Left renal cortex interstitium (tissue), 4 donors: Measurements from ENCODE around the gene RUSC2. TPM values are rescaled to one million over a fixed set of nuclear protein-coding genes. Genes with fewer than 3 reads are reported as not detected.
A peak's percentile ranks its signal among the peaks of the same experiment; 100 is the strongest.

Experiments used
- DNase-seq, 4 donors: peaks; one replicate each; pipeline ENCODE4 v3.0.0-alpha.2; 2013; ENCODE audit warnings: low read depth in 4 of 4, low spot score in 2 of 4, missing footprints in 1 of 4
- polyA plus RNA-seq, 4 donors: library from polyadenylated mRNA; unstranded; fragments of 120-200 nt; gene quantifications; one replicate each; pipeline ENCODE4 v1.2.1, GENCODE V29; 2013; ENCODE audit not compliant: insufficient read length in 4 of 4

The RUSC2 gene
- 10 to 100 TPM; 17.3 to 21.7 (median 19.7) TPM for polyA plus RNA-seq

- peak in 3 of 4 donors; percentile 75 to 76 (median 76) for DNase-seq
These were observed at the start of gene RUSC2 for GRCh38 chr9:35489313-35490154. TSS of gene RUSC2 (plus strand) at chr9:35490111. CDS start at chr9:35546522, 56,411 bp downstream.

GRCh38 chr9:35446012-35446411, 43.9 kb upstream of the RUSC2 start:
- DNase-seq = no peak

- no peak for DNase-seq
These were observed 41.4 kb upstream of the RUSC2 start for GRCh38 chr9:35448496-35448895.

- no peak for DNase-seq
These were observed 37.4 kb upstream of the RUSC2 start for GRCh38 chr9:35452481-35452880.

- DNase-seq = no peak
These were observed 36.1 kb upstream of the RUSC2 start for GRCh38 chr9:35453786-35454185.

GRCh38 chr9:35464141-35465025, 25.5 kb upstream of the RUSC2 start:
- DNase-seq = no peak

- DNase-seq = no peak
These were observed 19.6 kb upstream of the RUSC2 start for GRCh38 chr9:35470340-35470739.

GRCh38 chr9:35470894-35471293, 19.0 kb upstream of the RUSC2 start:
- no peak for DNase-seq

GRCh38 chr9:35476596-35476995, 13.3 kb upstream of the RUSC2 start:
- no peak for DNase-seq

GRCh38 chr9:35477211-35477855, 12.6 kb upstream of the RUSC2 start:
- peak in 1 of 4 donors; percentile 31 for DNase-seq

GRCh38 chr9:35478871-35479270, 11.0 kb upstream of the RUSC2 start:
- no peak for DNase-seq

GRCh38 chr9:35481347-35481975, 8.4 kb upstream of the RUSC2 start:
- DNase-seq = no peak

- no peak for DNase-seq
These were observed 7.8 kb upstream of the RUSC2 start for GRCh38 chr9:35482071-35482470.

- no peak for DNase-seq
These were observed 5.5 kb upstream of the RUSC2 start for GRCh38 chr9:35484406-35484805.

GRCh38 chr9:35487081-35487480, 2.8 kb upstream of the RUSC2 start:
- no peak for DNase-seq

- DNase-seq = no peak
These were observed 1.9 kb upstream of the RUSC2 start for GRCh38 chr9:35488021-35488420.

GRCh38 chr9:35488566-35489312, 1.2 kb upstream of the RUSC2 start:
- no peak for DNase-seq

- no peak for DNase-seq
These were observed 421 bp downstream of the RUSC2 start for GRCh38 chr9:35490155-35490909.

- no peak for DNase-seq
These were observed 1.1 kb downstream of the RUSC2 start for GRCh38 chr9:35490910-35491465.
